ENCODE measurements around the gene TLE3. TPM values are rescaled to one million over a fixed set of nuclear protein-coding genes. Genes with fewer than 3 reads are reported as not detected.
A peak's percentile ranks its signal among the peaks of the same experiment; 100 is the strongest.

Gene TLE3
- total and polyA plus RNA-seq, 9 donors = 17.5 to 70.8 (median 58.9) TPM

DNA sequence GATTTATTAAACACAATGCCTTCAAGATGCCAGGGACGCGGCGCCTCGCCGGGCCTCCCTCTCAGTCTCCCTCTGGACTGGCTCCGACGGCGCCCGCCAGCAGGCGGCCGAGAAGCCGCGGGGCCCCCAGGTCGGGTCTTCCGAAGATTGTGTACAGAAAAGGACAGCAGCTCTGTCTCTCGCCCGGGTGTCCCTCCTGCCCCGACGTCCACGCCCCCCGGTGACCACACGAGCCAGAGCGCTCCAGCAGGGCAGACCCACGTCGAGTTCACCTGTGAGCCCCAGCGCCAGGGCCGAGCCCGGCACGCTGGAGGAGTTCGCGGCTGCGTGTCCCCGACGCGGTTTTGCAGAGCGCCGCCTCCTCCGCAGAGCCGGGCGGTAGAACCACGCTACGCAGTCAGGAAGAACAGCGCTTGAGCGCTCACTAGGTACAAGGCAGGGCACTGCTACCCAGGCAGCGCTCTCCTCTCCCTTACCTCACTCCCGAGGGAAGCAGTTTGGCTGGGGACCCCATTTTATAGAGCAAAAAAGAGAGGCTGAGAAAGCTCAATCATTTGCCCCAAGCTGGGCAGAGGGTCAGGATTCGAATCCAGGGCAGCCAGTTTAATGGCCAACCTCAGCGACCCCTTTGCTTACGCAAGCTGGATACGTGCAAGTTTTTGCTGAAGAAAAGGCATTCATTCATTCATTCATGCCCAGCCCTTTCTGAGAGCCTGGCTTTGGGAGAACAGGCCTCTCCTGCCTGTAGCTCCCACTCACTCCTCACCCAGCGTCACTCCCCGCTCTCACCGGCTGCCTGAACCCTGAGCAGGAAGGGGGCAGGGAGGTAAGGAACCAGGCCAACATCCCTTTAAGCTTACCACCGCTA lies 3.0 kb upstream of the TLE3 start:
- intact Hi-C loops (cut with DNase I) = loop anchor here in 1 of 4 donors (5.0 kb wide), 1 partner anchor 52 kb away; no protein-coding TSS in a partner anchor
- no peaks in the 10 kb centered on the region for H3K36me3 ChIP-seq
- H3K27ac ChIP-seq = peak overlapping the region; percentile 6 to 69
- no peaks in the 10 kb centered on the region for H3K27me3 ChIP-seq
- peak; percentile 76 to 80 (median 79) for DNase-seq
- WGBS, 3 donors = 0 to 2% (median 1%) methylated on average over 50 to 54 of the region's 54 CpGs
- peak overlapping the region; percentile 12 for H3K4me3 ChIP-seq
- peaks cover 16% of the 10 kb centered on the region for H3K4me1 ChIP-seq (ENCODE audit: insufficient read depth)
- H3K9me3 ChIP-seq = no peaks in the 10 kb centered on the region
- TF ChIP-seq EP300 (IDR thresholded peaks at IDR 0.05) = no peak
- no peak for TF ChIP-seq POLR2A (IDR thresholded peaks at IDR 0.05)
- TF ChIP-seq, protein P1, sequence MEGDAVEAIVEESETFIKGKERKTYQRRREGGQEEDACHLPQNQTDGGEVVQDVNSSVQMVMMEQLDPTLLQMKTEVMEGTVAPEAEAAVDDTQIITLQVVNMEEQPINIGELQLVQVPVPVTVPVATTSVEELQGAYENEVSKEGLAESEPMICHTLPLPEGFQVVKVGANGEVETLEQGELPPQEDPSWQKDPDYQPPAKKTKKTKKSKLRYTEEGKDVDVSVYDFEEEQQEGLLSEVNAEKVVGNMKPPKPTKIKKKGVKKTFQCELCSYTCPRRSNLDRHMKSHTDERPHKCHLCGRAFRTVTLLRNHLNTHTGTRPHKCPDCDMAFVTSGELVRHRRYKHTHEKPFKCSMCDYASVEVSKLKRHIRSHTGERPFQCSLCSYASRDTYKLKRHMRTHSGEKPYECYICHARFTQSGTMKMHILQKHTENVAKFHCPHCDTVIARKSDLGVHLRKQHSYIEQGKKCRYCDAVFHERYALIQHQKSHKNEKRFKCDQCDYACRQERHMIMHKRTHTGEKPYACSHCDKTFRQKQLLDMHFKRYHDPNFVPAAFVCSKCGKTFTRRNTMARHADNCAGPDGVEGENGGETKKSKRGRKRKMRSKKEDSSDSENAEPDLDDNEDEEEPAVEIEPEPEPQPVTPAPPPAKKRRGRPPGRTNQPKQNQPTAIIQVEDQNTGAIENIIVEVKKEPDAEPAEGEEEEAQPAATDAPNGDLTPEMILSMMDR (IDR thresholded peaks at IDR 0.05) = peak in 2 of 3 donors; percentile 19 to 35

DNA sequence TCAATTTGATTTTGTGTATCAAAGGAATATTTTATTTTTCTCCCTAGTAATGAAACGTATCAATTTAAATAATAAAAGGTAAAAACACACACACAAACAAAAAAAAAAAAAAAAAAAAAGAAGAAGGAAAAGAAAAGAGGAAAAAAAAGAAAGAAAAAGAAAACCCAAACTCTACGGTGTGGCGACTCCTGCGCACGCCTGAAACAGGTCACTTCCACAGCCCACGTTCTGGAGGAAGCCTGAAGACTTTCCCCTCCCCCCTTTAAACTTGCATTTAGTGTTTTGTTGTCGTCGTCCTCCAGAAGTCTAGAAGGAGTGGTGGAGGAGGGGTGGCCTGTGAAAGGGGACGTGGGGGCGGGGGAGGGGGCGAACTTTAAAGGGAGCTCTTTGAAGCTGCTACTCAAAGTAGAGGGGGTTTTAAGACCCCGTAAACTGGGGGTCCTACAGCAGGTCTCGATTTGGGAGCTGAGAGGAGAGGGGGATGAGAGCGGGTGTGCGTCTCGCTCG lies 2.3 kb upstream of the TLE3 start:
- 1 to 2% (median 1%) methylated on average over 17 of the region's 17 CpGs for WGBS, 3 donors
- TF ChIP-seq, protein P1 (IDR thresholded peaks at IDR 0.05) = no peak
- TF ChIP-seq EP300 (IDR thresholded peaks at IDR 0.05) = no peak
- no peak for TF ChIP-seq POLR2A (IDR thresholded peaks at IDR 0.05)
- Histone ChIP-seq H3K4me3 (peak overlapping the region; percentile 12), H3K27ac (peak overlapping the region in 1 of 2 donors; percentile 69), H3K9me3 (no peaks in the 10 kb centered on the region), H3K27me3 (no peaks in the 10 kb centered on the region), H3K4me1 (ENCODE audit: insufficient read depth) (peaks cover 17% of the 10 kb centered on the region), H3K36me3 (no peaks in the 10 kb centered on the region)
- intact Hi-C loops (cut with DNase I) = loop anchor here in 2 of 4 donors (5.0 to 10.0 kb wide), 2 partner anchors 52 to 155 kb away; no protein-coding TSS in a partner anchor
- DNase-seq = peak in 2 of 5 donors; percentile 46 to 49

DNA sequence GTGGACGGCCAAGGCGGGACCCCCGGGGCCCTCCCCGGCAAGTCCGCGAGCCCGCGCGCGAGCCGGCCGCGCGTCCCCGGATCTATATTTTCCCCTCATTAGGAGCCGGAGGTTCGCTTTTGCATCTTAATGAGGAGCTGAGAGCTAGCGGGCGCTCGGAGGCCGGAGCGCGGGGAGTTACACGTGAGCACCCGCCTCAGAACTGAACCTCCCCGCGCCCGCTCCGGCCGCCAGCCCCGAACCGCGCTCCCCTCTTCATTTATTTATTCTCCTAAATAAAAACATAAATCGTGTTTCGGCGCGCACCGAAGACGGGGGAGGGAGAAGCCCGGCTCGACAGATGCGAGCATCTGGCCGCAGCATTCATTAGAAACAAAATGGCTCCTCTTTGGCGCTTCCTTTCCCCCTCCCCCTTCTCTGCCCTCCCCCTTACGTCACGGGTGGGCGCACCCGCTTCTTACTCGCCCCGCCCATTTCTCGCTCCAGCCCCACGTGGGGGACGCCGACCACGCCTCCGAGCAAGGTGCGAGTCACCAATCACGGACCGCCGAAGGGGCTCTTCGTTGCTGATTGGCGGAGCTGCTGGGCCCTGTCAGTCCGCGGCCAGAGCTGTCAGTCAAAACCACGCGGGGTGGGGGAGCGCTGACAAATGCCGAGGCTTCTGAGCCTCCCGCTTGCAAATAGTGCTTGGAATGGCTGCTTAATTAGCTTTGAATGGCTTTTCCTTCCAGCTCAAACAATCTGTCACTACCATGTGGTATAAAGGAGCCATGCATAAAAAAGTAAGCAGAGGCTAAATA lies 1.6 kb upstream of the TLE3 start:
- 0% methylated on average over 57 to 69 of the region's 69 CpGs for WGBS, 3 donors
- peak overlapping the region; percentile 59 for H3K4me3 ChIP-seq
- no peaks in the 10 kb centered on the region for H3K27me3 ChIP-seq
- TF ChIP-seq POLR2A (IDR thresholded peaks at IDR 0.05) (peak; percentile 96), EP300 (IDR thresholded peaks at IDR 0.05) (peak; percentile 83)
- TF ChIP-seq, protein P1 (IDR thresholded peaks at IDR 0.05) = no peak
- DNase-seq = peak; percentile 100
- no peaks in the 10 kb centered on the region for H3K9me3 ChIP-seq
- intact Hi-C loops (cut with DNase I) = loop anchor here in 1 of 4 donors (10.0 kb wide), 1 partner anchor 155 kb away; no protein-coding TSS in a partner anchor
- H3K36me3 ChIP-seq = no peaks in the 10 kb centered on the region
- peak overlapping the region; percentile 87 to 98 for H3K27ac ChIP-seq
- H3K4me1 ChIP-seq (ENCODE audit: insufficient read depth) = peaks cover 20% of the 10 kb centered on the region
